ENCODE results near the gene FNBP1.

- TF ChIP-seq, protein P1, sequence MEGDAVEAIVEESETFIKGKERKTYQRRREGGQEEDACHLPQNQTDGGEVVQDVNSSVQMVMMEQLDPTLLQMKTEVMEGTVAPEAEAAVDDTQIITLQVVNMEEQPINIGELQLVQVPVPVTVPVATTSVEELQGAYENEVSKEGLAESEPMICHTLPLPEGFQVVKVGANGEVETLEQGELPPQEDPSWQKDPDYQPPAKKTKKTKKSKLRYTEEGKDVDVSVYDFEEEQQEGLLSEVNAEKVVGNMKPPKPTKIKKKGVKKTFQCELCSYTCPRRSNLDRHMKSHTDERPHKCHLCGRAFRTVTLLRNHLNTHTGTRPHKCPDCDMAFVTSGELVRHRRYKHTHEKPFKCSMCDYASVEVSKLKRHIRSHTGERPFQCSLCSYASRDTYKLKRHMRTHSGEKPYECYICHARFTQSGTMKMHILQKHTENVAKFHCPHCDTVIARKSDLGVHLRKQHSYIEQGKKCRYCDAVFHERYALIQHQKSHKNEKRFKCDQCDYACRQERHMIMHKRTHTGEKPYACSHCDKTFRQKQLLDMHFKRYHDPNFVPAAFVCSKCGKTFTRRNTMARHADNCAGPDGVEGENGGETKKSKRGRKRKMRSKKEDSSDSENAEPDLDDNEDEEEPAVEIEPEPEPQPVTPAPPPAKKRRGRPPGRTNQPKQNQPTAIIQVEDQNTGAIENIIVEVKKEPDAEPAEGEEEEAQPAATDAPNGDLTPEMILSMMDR (IDR thresholded peaks at IDR 0.05; ENCODE audit: insufficient read depth, low read depth, low read length): no peak
- TF ChIP-seq EZH2 (IDR thresholded peaks at IDR 0.05; ENCODE audit: insufficient read depth, low read length): no peak
These were observed 108.9 kb downstream of the FNBP1 start for GRCh38 chr9:129934041-129934591.
